Activated B cell treated with CpG ODN at 0.5 μM for 24 hours (primary cell): ENCODE measurements around the gene SHISA7. TPM values are rescaled to one million over a fixed set of nuclear protein-coding genes. Genes with fewer than 3 reads are reported as not detected.

Experiments used
- ATAC-seq: fragments of 200-7000 bp; cut with Tn5 transposase; one replicate; pipeline ENCODE4 v1.10.0; 2021; ENCODE audit warnings: low read depth, mild to moderate bottlenecking, moderate library complexity
- CTCF ChIA-PET: fragments of 350-600 bp; sonication (Branson Sonifier 250); formaldehyde crosslinking; loops from one replicate; lab custom pipeline; 2021; ENCODE audit warnings: antibody characterized with exemption; lab: Charles Lee
- POLR2A ChIA-PET: fragments of 350-600 bp; sonication (Branson Sonifier 250); formaldehyde crosslinking; loops from one replicate; lab custom pipeline; 2021; ENCODE audit warnings: antibody characterized with exemption; lab: Charles Lee
- DNase-seq: peaks from one replicate; pipeline ENCODE4 v3.0.0; 2022
- H3K27ac Mint-ChIP-seq: one replicate; pipeline ENCODE4 v1.8.0; 2020; ENCODE audit warnings: mixed read lengths
- H3K27me3 Mint-ChIP-seq: one replicate; pipeline ENCODE4 v1.8.0; 2021; ENCODE audit warnings: mixed read lengths
- H3K36me3 Mint-ChIP-seq: one replicate; pipeline ENCODE4 v1.8.0; 2021; ENCODE audit warnings: low read depth, mixed read lengths
- H3K4me1 Mint-ChIP-seq: one replicate; pipeline ENCODE4 v1.8.0; 2021; ENCODE audit warnings: mixed read lengths
- H3K4me3 Mint-ChIP-seq: one replicate; pipeline ENCODE4 v1.8.0; 2020; ENCODE audit warnings: mild to moderate bottlenecking, mixed read lengths
- H3K9me3 Mint-ChIP-seq: one replicate; pipeline ENCODE4 v1.8.0; 2020; ENCODE audit warnings: mixed read lengths
- intact Hi-C: fragments of 100-400 bp; cut with micrococcal nuclease; formaldehyde crosslinking; loops from one replicate; pipeline ENCODE4 v1.15.1; 2024
- total RNA-seq: library from RNA; stranded (reverse); gene quantifications from 2 replicates; pipeline ENCODE4 v1.2.3, GENCODE V29; 2022
- TF ChIP-seq, protein P1 (sequence below): fragments of 200-600 bp; IDR thresholded peaks from one replicate; pipeline ENCODE4 v1.8.0; 2022; ENCODE audit warnings: antibody characterized with exemption, mild to moderate bottlenecking

The SHISA7 gene
- total RNA-seq, 1 donor from 2014 or later = not detected

DNA sequence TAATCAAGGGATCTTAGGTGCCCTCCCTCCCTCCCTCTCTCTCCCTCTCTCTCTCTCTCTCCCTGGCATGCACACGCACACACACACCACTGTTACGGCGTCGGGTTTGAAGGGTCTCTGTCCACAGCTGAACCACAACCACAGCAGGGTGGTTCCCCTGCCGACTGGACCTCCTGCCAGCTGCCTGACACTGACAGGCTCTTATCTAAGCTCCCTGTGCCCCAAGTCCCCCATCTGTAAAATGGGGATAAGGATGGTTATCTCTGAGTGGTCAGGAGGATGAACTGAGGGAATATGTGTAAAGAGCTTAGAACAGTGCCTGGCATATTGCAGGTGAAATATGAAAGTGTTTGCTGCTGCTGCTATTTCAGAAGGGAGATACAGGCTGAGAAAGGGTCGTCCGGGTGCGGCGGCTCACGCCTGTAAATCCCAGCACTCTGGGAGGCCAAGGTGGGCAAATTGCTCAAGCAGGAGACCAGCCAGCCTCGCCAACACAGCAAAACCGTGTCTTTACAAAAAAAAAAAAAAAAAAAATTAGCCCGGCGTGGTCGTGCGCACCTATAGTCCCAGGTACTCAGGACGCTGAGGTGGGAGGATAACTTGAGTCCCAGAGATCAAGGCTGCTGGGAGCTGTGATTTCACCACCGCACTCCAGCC is 852 bp upstream of the SHISA7 start:
- DNase-seq (no peak), ATAC-seq (no peak)
- intact Hi-C loops = no loop called here
- Mint-ChIP-seq H3K36me3 (no peaks in the 10 kb centered on the region), H3K27ac (no peak overlapping the region), H3K4me1 (peaks cover 17% of the 10 kb centered on the region), H3K27me3 (peaks cover 50% of the 10 kb centered on the region), H3K4me3 (no peak overlapping the region), H3K9me3 (no peaks in the 10 kb centered on the region)
- ChIA-PET CTCF (no interaction called here), POLR2A (interaction anchor here (0.6 to 1.2 kb wide), 3 partner anchors 10 to 206 kb away, joined by 3 to 7 read pairs (median 4); no protein-coding TSS in a partner anchor)
- TF ChIP-seq, protein P1, sequence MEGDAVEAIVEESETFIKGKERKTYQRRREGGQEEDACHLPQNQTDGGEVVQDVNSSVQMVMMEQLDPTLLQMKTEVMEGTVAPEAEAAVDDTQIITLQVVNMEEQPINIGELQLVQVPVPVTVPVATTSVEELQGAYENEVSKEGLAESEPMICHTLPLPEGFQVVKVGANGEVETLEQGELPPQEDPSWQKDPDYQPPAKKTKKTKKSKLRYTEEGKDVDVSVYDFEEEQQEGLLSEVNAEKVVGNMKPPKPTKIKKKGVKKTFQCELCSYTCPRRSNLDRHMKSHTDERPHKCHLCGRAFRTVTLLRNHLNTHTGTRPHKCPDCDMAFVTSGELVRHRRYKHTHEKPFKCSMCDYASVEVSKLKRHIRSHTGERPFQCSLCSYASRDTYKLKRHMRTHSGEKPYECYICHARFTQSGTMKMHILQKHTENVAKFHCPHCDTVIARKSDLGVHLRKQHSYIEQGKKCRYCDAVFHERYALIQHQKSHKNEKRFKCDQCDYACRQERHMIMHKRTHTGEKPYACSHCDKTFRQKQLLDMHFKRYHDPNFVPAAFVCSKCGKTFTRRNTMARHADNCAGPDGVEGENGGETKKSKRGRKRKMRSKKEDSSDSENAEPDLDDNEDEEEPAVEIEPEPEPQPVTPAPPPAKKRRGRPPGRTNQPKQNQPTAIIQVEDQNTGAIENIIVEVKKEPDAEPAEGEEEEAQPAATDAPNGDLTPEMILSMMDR = no peak

- no peak overlapping the region for H3K27ac Mint-ChIP-seq
- H3K4me3 Mint-ChIP-seq = no peak overlapping the region
- POLR2A ChIA-PET = interaction anchor here (0.6 to 1.7 kb wide), 2 partner anchors 35 to 169 kb away, joined by 4 read pairs; partner anchors contain the start of gene UBE2S
- TF ChIP-seq, protein P1 = no peak
- no peaks in the 10 kb centered on the region for H3K36me3 Mint-ChIP-seq
- H3K9me3 Mint-ChIP-seq = no peaks in the 10 kb centered on the region
- CTCF ChIA-PET = no interaction called here
- ATAC-seq (peak; percentile 55), DNase-seq (no peak)
- peaks cover 17% of the 10 kb centered on the region for H3K4me1 Mint-ChIP-seq
- H3K27me3 Mint-ChIP-seq = peaks cover 59% of the 10 kb centered on the region
- intact Hi-C loops = no loop called here
Observed at GRCh38 chr19:55442372-55442961, 633 bp downstream of the SHISA7 start.

DNA sequence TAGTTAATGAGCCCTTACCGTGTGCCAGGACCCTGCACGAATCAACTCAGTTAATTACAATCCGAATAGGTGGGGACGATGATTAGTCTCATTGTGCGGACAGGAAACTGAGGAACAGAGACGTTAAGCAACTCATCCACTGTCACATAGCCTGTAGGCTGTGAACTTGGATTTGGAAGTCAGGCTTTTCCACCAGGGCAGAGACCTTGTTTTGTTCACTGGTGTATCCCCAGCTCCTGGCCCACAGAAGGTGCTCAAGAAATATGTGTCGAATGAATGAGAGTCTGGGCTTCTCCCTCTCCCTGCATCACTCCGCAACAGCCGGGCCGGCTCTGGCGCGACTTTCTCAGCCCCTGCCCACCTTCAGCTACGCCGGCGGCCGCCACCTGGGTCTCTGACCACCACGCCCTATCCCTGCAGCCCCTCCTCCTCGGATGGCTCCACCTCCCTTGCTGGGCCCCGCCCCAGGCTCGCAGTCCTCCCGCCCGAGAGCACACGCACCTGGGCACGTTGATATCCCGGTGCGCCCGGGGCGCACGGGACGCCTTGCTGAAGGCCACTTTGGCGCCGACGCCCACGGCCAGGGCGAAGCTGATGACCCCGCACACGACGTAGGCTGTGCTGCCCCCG is 1.3 kb downstream of the SHISA7 start:
- H3K4me1 Mint-ChIP-seq = peaks cover 17% of the 10 kb centered on the region
- CTCF ChIA-PET = no interaction called here
- H3K27ac Mint-ChIP-seq = no peak overlapping the region
- no peaks in the 10 kb centered on the region for H3K9me3 Mint-ChIP-seq
- TF ChIP-seq, protein P1 = no peak
- no peaks in the 10 kb centered on the region for H3K36me3 Mint-ChIP-seq
- peaks cover 66% of the 10 kb centered on the region for H3K27me3 Mint-ChIP-seq
- H3K4me3 Mint-ChIP-seq = peak overlapping the region; percentile 32
- DNase-seq (no peak), ATAC-seq (peak; percentile 29)
- intact Hi-C loops = no loop called here
- POLR2A ChIA-PET = interaction anchor here (0.7 to 1.7 kb wide), 2 partner anchors 20 to 34 kb away, joined by 3 to 4 read pairs; partner anchors contain the start of genes ISOC2 and UBE2S

DNA sequence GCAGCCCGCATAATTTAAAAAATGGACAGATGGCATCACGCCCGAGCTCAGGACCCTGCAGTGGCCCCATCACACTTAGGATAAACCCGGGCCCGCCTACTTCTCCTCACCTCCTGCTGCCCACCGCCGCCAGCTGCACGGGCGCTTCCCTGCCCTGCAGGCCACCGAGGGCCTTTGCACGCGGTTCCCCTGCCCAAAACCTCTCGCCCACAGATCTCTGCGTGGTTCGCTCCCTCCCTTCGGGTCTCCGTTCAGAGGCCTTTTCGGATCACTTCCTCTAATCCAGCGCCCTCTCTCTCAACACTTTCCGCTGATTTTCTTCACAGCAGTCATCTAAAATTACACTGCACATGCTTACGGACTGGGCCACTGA is 1.8 kb downstream of the SHISA7 start:
- H3K4me3 Mint-ChIP-seq = peak overlapping the region; percentile 32
- peak; percentile 43 for ATAC-seq
- ChIA-PET POLR2A (interaction anchor here (0.7 to 1.7 kb wide), 2 partner anchors 20 to 34 kb away, joined by 3 to 4 read pairs; partner anchors contain the start of genes ISOC2 and UBE2S), CTCF (no interaction called here)
- no peak overlapping the region for H3K27ac Mint-ChIP-seq
- TF ChIP-seq, protein P1 = no peak
- peaks cover 69% of the 10 kb centered on the region for H3K27me3 Mint-ChIP-seq
- DNase-seq = no peak
- no peaks in the 10 kb centered on the region for H3K36me3 Mint-ChIP-seq
- peaks cover 17% of the 10 kb centered on the region for H3K4me1 Mint-ChIP-seq
- H3K9me3 Mint-ChIP-seq = no peaks in the 10 kb centered on the region
- intact Hi-C loops = no loop called here
